ENCODE results near the gene UBASH3B.
"Not testable (repeated sequence)": the region's sequence is repeated elsewhere in the genome, so short reads cannot be mapped to it uniquely, and the experiment has no call there.

Gene UBASH3B

GRCh38 chr11:122861631-122862030, 206.1 kb downstream of the UBASH3B start:
- no peak for TF ChIP-seq ZNF274 (IDR thresholded peaks at IDR 0.05; ENCODE audit: low read depth, low read length)
- H3K4me3 ChIP-seq (ENCODE audit: low read length), result no peak overlapping the region

- no peak overlapping the region for H3K4me3 ChIP-seq (ENCODE audit: low read length)
- TF ChIP-seq ZNF274 (IDR thresholded peaks at IDR 0.05; ENCODE audit: low read depth, low read length), result no peak
Observed at GRCh38 chr11:122862091-122862490, 206.6 kb downstream of the UBASH3B start.

DNA sequence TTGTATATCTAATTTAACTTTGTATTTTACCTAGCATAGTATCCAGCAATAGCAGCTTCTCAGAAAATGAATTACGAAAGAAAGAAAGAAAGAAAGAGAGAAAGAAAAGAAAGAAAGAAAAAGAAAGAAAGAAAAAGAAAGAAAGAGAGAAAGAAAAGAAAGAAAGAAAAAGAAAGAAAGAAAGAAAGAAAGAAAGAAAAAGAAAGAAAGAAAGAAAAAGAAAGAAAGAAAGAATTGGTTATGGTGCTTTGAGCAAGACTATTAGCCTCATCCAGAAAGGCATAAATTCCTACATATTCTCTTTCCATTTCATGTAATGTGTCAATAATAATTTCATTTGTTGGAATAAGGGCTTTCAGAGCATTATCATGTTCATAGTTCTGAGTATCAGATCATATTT, 207.6 kb downstream of the UBASH3B start:
- not testable (repeated sequence) for H3K4me3 ChIP-seq (ENCODE audit: low read length)

- TF ChIP-seq ZNF274 (IDR thresholded peaks at IDR 0.05; ENCODE audit: low read depth, low read length), result no peak
- H3K4me3 ChIP-seq (ENCODE audit: low read length), result no peak overlapping the region
Observed at GRCh38 chr11:122863704-122864326, 208.3 kb downstream of the UBASH3B start.
